Lower lobe of right lung (tissue), 2 donors: Measurements from ENCODE around the gene ALOX15B. TPM values are rescaled to one million over a fixed set of nuclear protein-coding genes. Genes with fewer than 3 reads are reported as not detected.

ENCODE experiments used
- ATAC-seq, 2 donors: fragments of 200-7000 bp; cut with Tn5 transposase; one replicate each; pipeline ENCODE4 v1.9.1; 2020 to 2022; ENCODE audit warnings: mild to moderate bottlenecking in 2 of 2, moderate library complexity in 2 of 2
- DNase-seq: peaks from one replicate; pipeline ENCODE4 v3.0.0-alpha.2; 2020
- H3K27ac ChIP-seq: fragments of 200-600 bp; one replicate; pipeline ENCODE4 v1.8.0; 2022
- H3K27me3 ChIP-seq: fragments of 200-600 bp; one replicate; pipeline ENCODE4 v1.8.0; 2022; ENCODE audit warnings: low read depth
- H3K36me3 ChIP-seq: fragments of 200-600 bp; one replicate; pipeline ENCODE4 v1.8.0; 2022; ENCODE audit warnings: mild to moderate bottlenecking
- H3K4me1 ChIP-seq: fragments of 200-600 bp; one replicate; pipeline ENCODE4 v1.8.0; 2022
- H3K4me3 ChIP-seq: fragments of 200-600 bp; one replicate; pipeline ENCODE4 v1.8.0; 2022; ENCODE audit warnings: mild to moderate bottlenecking
- H3K9me3 ChIP-seq: fragments of 200-600 bp; one replicate; pipeline ENCODE4 v1.8.0; 2022
- intact Hi-C: fragments of 100-400 bp; cut with DNase I; formaldehyde crosslinking; loops from one replicate; pipeline ENCODE4 v1.11.0; 2022
- long read RNA-seq: library from polyadenylated mRNA; unstranded; transcript quantifications from one replicate; pipeline ENCODE4 v2.0.0, GENCODE V29; 2021
- total RNA-seq: library from RNA; stranded (reverse); fragmentation: NEBNext Ultra II Directional; extraction: Animal tissue kit (Norgen Biotek cat#: 25700); gene quantifications from one replicate; pipeline ENCODE4 v1.2.1, GENCODE V29; 2021
- TF ChIP-seq, protein P1 (sequence below): fragments of 200-600 bp; IDR thresholded peaks from one replicate; pipeline ENCODE4 v1.8.0; 2022; ENCODE audit warnings: antibody characterized with exemption, mild to moderate bottlenecking
- donor health status: DM: no; HTN: yes; CAD: no; lungs with severe emphysema.

ALOX15B gene, protein sequence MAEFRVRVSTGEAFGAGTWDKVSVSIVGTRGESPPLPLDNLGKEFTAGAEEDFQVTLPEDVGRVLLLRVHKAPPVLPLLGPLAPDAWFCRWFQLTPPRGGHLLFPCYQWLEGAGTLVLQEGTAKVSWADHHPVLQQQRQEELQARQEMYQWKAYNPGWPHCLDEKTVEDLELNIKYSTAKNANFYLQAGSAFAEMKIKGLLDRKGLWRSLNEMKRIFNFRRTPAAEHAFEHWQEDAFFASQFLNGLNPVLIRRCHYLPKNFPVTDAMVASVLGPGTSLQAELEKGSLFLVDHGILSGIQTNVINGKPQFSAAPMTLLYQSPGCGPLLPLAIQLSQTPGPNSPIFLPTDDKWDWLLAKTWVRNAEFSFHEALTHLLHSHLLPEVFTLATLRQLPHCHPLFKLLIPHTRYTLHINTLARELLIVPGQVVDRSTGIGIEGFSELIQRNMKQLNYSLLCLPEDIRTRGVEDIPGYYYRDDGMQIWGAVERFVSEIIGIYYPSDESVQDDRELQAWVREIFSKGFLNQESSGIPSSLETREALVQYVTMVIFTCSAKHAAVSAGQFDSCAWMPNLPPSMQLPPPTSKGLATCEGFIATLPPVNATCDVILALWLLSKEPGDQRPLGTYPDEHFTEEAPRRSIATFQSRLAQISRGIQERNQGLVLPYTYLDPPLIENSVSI
- total RNA-seq: 53.5 TPM
- long read RNA-seq, transcript ALOX15B-201 (13 exons, 2,605 nt): minor isoform, 14 of 85 reads
- long read RNA-seq, transcript ALOX15B-202 (14 exons, 2,739 nt): major isoform, 20 of 85 reads
- long read RNA-seq, partial matches to known transcripts: 28 of 85 reads
- long read RNA-seq, other reads (novel, unspliced or antisense): 22 of 85 reads

DNA sequence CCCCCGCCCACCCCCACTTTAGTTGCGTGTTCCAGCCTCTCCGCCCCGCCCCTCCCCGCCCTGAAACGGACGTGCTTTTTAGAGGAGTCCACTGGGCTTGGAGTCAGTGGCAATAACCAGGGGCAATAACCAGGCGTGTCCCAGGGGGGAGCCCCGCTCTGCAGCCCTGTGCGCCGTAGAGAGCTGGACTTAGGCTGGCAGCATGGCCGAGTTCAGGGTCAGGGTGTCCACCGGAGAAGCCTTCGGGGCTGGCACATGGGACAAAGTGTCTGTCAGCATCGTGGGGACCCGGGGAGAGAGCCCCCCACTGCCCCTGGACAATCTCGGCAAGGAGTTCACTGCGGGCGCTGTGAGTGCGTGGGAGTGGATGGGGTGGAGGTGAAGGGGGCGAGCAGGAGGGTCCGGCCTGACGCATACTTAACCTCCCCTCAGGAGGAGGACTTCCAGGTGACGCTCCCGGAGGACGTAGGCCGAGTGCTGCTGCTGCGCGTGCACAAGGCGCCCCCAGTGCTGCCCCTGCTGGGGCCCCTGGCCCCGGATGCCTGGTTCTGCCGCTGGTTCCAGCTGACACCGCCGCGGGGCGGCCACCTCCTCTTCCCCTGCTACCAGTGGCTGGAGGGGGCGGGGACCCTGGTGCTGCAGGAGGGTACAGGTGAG is at the start of gene ALOX15B:
Gene ALOX15B (plus strand): TSS at position 106 of the 657 bp plus-strand sequence. CDS start 97 bp downstream, at position 203.
- intact Hi-C loops: no loop called here
- peak within 1 kb of the TSS; percentile 80 for H3K27ac ChIP-seq
- no peaks in the 10 kb centered on the region for H3K36me3 ChIP-seq
- ATAC-seq (peak; percentile 80), DNase-seq (peak; percentile 84)
- peaks cover 27% of the 10 kb centered on the region for H3K27me3 ChIP-seq
- TF ChIP-seq, protein P1, sequence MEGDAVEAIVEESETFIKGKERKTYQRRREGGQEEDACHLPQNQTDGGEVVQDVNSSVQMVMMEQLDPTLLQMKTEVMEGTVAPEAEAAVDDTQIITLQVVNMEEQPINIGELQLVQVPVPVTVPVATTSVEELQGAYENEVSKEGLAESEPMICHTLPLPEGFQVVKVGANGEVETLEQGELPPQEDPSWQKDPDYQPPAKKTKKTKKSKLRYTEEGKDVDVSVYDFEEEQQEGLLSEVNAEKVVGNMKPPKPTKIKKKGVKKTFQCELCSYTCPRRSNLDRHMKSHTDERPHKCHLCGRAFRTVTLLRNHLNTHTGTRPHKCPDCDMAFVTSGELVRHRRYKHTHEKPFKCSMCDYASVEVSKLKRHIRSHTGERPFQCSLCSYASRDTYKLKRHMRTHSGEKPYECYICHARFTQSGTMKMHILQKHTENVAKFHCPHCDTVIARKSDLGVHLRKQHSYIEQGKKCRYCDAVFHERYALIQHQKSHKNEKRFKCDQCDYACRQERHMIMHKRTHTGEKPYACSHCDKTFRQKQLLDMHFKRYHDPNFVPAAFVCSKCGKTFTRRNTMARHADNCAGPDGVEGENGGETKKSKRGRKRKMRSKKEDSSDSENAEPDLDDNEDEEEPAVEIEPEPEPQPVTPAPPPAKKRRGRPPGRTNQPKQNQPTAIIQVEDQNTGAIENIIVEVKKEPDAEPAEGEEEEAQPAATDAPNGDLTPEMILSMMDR: no peak
- H3K4me3 ChIP-seq: peak within 1 kb of the TSS; percentile 53
- H3K4me1 ChIP-seq: peaks cover 29% of the 10 kb centered on the region
- no peaks in the 10 kb centered on the region for H3K9me3 ChIP-seq

DNA sequence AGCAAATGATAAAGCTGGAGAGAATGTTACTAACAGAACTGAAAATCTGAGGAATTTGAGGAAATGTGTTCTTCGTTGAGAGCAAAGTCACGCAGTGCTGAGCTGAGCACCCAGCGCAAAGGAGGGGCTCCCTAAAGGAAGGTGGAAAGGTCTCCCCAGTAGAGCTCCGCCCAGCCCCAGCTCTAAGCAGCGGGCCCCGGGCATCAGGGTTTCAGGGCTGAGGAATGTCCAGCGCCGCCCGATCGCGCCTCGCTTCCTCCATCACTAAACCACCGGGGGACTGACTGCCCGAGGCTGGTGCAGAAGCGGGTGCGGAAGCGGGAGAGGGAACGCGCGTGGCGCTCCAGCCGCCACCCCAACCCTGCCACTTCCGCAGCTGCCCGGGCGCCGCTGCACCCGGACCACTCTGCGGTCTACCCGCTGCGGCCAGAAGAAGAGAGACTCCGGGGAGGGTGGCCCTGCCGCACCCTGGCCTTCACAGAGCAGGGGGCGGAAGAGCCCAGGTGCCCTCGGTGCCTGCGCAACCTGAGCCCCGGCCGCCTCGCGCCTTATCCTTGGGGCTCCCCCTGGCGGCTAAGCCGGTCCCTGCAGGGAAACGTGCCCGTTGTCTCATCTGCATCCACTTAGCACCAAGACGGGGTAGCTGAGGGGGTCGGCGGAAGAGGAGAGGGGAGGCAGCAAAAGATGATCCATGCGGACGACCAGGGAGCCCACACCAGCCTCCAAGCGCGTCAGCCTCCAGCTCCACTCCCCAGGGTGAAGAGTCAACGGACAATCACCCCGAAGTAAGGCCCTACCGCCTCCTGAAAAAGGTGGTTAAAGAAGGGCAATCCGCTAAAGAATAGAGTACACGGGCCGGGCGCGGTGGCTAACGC is 48.8 kb upstream of the ALOX15B start:
- H3K27ac ChIP-seq: peak overlapping the region; percentile 76
- no peaks in the 10 kb centered on the region for H3K36me3 ChIP-seq
- peak; percentile 90 to 94 for ATAC-seq
- peaks cover 15% of the 10 kb centered on the region for H3K4me1 ChIP-seq
- peak; percentile 91 for DNase-seq
- peak overlapping the region; percentile 74 for H3K4me3 ChIP-seq
- intact Hi-C loops: no loop called here
- TF ChIP-seq, protein P1: peak; percentile 97
- H3K27me3 ChIP-seq: no peaks in the 10 kb centered on the region
- no peaks in the 10 kb centered on the region for H3K9me3 ChIP-seq

DNA sequence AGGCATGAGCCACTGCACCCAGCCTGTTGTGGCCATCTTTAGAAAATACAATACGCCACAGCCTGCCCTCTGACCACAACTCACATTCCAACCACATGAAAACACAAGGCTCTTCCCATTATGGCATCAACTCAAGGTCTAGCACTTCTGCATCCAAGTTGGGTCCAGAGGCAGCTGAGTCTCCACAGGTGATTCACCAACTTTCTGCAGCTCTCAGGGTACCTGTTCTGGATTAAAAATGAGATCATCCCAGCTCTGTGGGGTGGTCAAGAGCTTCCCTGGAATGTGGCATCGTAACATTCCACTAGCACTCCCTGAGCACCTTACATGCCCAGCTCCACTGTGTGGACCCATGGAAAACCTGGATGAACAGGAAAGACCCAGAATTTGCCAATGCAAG is 46.3 kb upstream of the ALOX15B start:
- Histone ChIP-seq H3K27ac (no peak overlapping the region), H3K9me3 (no peaks in the 10 kb centered on the region), H3K27me3 (no peaks in the 10 kb centered on the region), H3K4me1 (peaks cover 15% of the 10 kb centered on the region), H3K36me3 (no peaks in the 10 kb centered on the region), H3K4me3 (no peak overlapping the region)
- TF ChIP-seq, protein P1: no peak
- ATAC-seq (peak; percentile 30 to 61), DNase-seq (no peak)
- intact Hi-C loops: no loop called here

DNA sequence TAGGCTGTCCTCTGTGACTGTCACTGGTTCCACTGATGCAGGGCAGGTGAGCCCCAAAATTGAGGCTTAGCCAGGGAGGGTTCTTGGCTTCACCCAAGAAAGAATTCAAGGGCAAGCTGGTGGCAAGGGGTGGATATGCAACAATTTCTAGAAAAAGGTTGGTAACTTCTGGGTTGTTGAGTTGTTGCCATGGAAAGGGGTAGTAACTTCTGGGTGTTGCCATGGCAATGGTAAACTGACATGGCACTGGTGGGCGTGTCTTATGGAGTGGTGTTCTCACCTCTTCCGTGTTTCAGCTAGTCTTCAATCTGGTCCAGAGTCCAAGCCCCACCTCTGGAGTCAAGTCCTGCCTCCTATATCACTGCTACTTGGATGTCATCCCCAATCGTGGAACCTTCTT is 45.9 kb upstream of the ALOX15B start:
- H3K27ac ChIP-seq: no peak overlapping the region
- TF ChIP-seq, protein P1: no peak
- DNase-seq (no peak), ATAC-seq (no peak)
- H3K9me3 ChIP-seq: no peaks in the 10 kb centered on the region
- no peaks in the 10 kb centered on the region for H3K27me3 ChIP-seq
- H3K4me3 ChIP-seq: no peak overlapping the region
- peaks cover 15% of the 10 kb centered on the region for H3K4me1 ChIP-seq
- H3K36me3 ChIP-seq: no peaks in the 10 kb centered on the region
- intact Hi-C loops: no loop called here
